KMS-11 (cell line): ENCODE data around the gene SUGCT.

ENCODE experiments used
- H2AFZ ChIP-seq: fragments of 200-600 bp; sonication (generic); 2 replicates; pipeline ENCODE4 v1.6.1; 2016; ENCODE audit warnings: antibody characterized with exemption, mixed run types, low read depth
- H3K27ac ChIP-seq: fragments of 200-600 bp; sonication (generic); 2 replicates; pipeline ENCODE4 v1.6.1; 2016; ENCODE audit warnings: mild to moderate bottlenecking, mixed run types
- H3K27me3 ChIP-seq: fragments of 200-600 bp; sonication (generic); 2 replicates; pipeline ENCODE4 v1.6.1; 2017; ENCODE audit warnings: mild to moderate bottlenecking, low read depth, mixed run types, moderate library complexity; ENCODE audit not compliant: insufficient read depth
- H3K36me3 ChIP-seq: fragments of 200-600 bp; sonication (generic); 2 replicates; pipeline ENCODE4 v1.6.1; 2017; ENCODE audit warnings: mild to moderate bottlenecking, mixed run types; ENCODE audit not compliant: insufficient read depth
- H3K4me1 ChIP-seq: fragments of 200-600 bp; sonication (generic); 2 replicates; pipeline ENCODE4 v1.6.1; 2016; ENCODE audit warnings: mild to moderate bottlenecking, low read depth, mixed run types; ENCODE audit not compliant: poor library complexity, severe bottlenecking
- H3K4me2 ChIP-seq: fragments of 200-600 bp; sonication (generic); 2 replicates; pipeline ENCODE4 v1.7.0; 2016; ENCODE audit warnings: mild to moderate bottlenecking, mixed run types
- H3K4me3 ChIP-seq: fragments of 200-600 bp; sonication (generic); IDR thresholded peaks from 2 replicates; pipeline ENCODE4 v1.6.1; 2017; ENCODE audit warnings: low read depth, low read length, mixed read lengths; ENCODE audit not compliant: insufficient read depth
- H3K79me2 ChIP-seq: fragments of 200-600 bp; sonication (generic); 2 replicates; pipeline ENCODE4 v1.6.1; 2016; ENCODE audit warnings: low read depth, mixed run types; ENCODE audit not compliant: insufficient read depth
- H3K9ac ChIP-seq: fragments of 200-600 bp; sonication (generic); 2 replicates; pipeline ENCODE4 v1.6.1; 2016; ENCODE audit warnings: mild to moderate bottlenecking, mixed run types
- H4K20me1 ChIP-seq: fragments of 200-600 bp; sonication (generic); 2 replicates; pipeline ENCODE4 v1.6.1; 2016; ENCODE audit warnings: mild to moderate bottlenecking, mixed run types; ENCODE audit not compliant: insufficient read depth
- CTCF ChIP-seq: fragments of 200-600 bp; sonication (generic); conservative IDR thresholded peaks from 2 replicates; pipeline ENCODE4 v1.6.1; 2017; ENCODE audit warnings: low read depth, mild to moderate bottlenecking, antibody characterized with exemption, low read length, moderate library complexity, mixed read lengths

The SUGCT gene

DNA sequence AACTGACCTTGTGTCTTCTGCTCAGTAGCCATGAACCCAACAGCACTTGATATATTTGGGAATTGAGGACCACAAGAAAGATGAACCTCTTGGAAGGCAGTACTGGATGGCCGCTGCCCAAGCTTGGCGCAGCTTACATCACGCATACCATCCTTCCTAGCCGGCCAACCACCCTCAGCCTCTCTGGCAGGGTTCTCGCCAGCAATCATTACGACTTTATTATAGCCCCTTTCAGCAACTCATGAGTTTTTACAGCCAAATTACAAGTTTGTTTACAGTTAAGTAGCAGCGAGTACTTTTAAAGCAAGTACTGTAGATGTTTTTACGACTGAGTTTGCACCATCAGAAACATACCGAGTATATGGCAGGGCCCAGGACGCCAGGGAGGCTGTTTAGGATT lies 769.1 kb downstream of the SUGCT start:
- no peak for TF ChIP-seq CTCF
- Histone ChIP-seq H3K36me3 (no peaks in the 10 kb centered on the region), H3K9ac (no peak overlapping the region), H4K20me1 (no peaks in the 10 kb centered on the region), H3K27me3 (no peaks in the 10 kb centered on the region), H2AFZ (no peak overlapping the region), H3K79me2 (no peaks in the 10 kb centered on the region), H3K27ac (no peak overlapping the region), H3K4me2 (no peak overlapping the region), H3K4me3 (no peak overlapping the region), H3K4me1 (no peaks in the 10 kb centered on the region)

- TF ChIP-seq CTCF = no peak
- no peak overlapping the region for H3K4me2 ChIP-seq
- no peaks in the 10 kb centered on the region for H3K27me3 ChIP-seq
- no peak overlapping the region for H3K4me3 ChIP-seq
- H3K9ac ChIP-seq = no peak overlapping the region
- H4K20me1 ChIP-seq = no peaks in the 10 kb centered on the region
- H3K27ac ChIP-seq = no peak overlapping the region
- no peaks in the 10 kb centered on the region for H3K36me3 ChIP-seq
- H3K4me1 ChIP-seq = no peaks in the 10 kb centered on the region
- no peak overlapping the region for H2AFZ ChIP-seq
- H3K79me2 ChIP-seq = no peaks in the 10 kb centered on the region
Observed at GRCh38 chr7:40907286-40907685, 772.5 kb downstream of the SUGCT start.

DNA sequence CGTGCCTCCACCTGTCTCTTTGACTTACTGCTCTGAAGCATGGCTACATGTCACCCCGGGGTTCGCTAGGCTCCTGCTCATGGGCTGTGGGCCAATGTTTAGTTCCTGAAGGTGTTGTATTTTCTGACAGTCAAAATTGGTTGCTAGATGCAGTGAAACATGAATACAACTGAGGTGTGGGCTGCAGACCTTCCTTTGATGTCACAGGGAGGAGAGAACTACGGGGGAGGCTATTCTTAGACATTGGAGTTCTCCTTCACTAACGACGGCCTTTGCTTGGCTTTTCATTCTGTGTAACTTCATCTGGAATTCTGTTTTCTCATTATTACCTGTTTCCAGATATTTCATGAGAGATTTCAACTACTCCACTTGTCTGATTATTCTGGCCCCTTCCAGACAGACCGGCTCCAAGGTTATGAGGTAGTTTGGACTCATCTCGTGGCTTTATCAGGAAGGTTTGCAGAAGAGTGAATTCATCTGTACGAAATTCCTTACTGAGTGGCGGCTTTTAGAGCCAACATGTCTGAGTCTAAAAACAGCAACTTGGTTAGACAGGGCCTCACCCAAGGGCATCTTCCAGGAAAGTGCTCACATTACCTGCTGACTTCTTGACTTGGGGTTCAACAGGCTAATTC lies 774.7 kb downstream of the SUGCT start:
- Histone ChIP-seq H3K27ac (no peak overlapping the region), H3K4me3 (no peak overlapping the region), H3K36me3 (no peaks in the 10 kb centered on the region), H3K4me2 (no peak overlapping the region), H3K27me3 (no peaks in the 10 kb centered on the region), H2AFZ (no peak overlapping the region), H3K4me1 (no peaks in the 10 kb centered on the region), H4K20me1 (no peaks in the 10 kb centered on the region), H3K9ac (no peak overlapping the region), H3K79me2 (no peaks in the 10 kb centered on the region)
- no peak for TF ChIP-seq CTCF
